Loucy (cell line): ENCODE measurements around the gene WDR83.

Experiments used
- CTCF ChIP-seq: fragments of 200-600 bp; sonication (generic); conservative IDR thresholded peaks from 2 replicates; pipeline ENCODE4 v1.5.1; 2014; ENCODE audit warnings: mild to moderate bottlenecking, antibody characterized with exemption, low read length
- EZH2phosphoT487 ChIP-seq: fragments of 200-600 bp; IDR thresholded peaks from 2 replicates; pipeline ENCODE4 v1.6.1; 2018; ENCODE audit warnings: antibody characterized with exemption, mild to moderate bottlenecking, moderate library complexity, borderline replicate concordance

DNA sequence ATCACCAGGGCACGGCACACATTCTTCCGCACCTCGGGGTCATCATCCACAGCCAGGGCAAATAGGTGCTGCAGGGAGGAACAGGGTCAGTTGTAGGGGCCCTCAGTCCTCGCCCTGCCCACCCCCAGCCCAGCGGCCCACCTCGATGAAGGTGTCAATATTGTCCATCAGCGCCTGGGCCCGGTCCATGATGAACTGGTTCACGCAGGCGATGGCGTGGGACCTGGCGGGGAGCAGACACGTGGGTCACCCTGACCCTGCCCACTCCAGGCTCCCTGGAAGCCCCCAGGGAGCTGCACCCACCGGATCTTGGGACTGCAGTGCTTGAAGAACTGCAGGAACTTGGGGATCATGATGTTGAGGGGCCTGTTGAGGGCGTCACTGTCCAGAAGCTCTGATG, 48.5 kb downstream of the WDR83 start:
- no peak for TF ChIP-seq CTCF
- TF ChIP-seq EZH2phosphoT487, result no peak
